Stimulated activated naive CD4-positive, alpha-beta T cell (primary cell): ENCODE data around the gene UBE2H.
"Not testable (repeated sequence)": the region's sequence is repeated elsewhere in the genome, so short reads cannot be mapped to it uniquely, and the experiment has no call there.

ENCODE experiments used
- DNase-seq, 6 experiments: peaks; one replicate each; lab custom pipeline; 2025; lab: John Stamatoyannopoulos, UW

Gene UBE2H

GRCh38 chr7:129823143-129823542 is 129.6 kb downstream of the UBE2H start:
- not testable (repeated sequence) for DNase-seq

- DNase-seq, result no peak
Observed at GRCh38 chr7:129821476-129821875, 131.3 kb downstream of the UBE2H start.

- no peak for DNase-seq
Observed at GRCh38 chr7:129816742-129817141, 136.0 kb downstream of the UBE2H start.

- no peak for DNase-seq
Observed at GRCh38 chr7:129807863-129808262, 144.9 kb downstream of the UBE2H start.

DNA sequence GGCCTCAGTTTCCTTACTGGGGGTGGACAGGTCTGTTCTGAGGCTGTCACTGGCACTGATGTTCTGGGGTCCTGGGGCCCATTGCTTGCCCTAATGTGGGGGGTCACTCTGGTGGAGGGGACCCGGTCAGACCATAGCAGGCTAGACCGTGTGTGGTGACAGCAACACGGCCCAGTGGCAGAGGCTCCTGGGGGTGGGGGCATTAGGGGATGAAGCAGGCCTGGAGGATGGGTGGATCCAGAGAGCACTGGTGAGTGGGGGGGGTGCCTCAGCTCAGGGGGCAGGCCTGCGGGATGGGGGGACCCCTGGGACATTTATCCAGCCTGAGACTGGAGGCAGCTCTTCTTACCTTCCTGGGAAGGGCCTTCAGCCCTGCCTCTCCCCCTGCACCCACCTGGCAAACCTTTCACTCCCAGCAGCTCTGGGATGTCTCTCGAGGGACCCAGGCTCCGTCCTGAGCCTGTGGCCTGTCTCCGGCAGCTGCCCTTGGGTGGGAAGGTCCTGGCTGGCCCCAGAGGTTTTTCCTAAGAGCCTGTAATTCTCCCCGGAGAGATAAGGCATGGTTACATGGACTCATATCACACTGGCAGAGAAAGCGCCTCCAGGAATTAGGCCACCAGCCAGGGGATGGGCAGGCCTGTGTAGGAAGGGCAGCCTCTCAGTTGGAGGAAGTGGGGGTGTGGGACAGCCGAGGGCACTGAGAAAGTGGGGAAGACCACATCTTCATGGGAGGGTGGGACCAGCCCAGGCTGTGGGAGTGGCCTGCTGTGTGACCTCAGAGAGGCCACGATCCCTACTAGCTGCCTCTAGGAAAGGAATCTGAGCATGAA is 147.7 kb downstream of the UBE2H start:
- no peak for DNase-seq

DNA sequence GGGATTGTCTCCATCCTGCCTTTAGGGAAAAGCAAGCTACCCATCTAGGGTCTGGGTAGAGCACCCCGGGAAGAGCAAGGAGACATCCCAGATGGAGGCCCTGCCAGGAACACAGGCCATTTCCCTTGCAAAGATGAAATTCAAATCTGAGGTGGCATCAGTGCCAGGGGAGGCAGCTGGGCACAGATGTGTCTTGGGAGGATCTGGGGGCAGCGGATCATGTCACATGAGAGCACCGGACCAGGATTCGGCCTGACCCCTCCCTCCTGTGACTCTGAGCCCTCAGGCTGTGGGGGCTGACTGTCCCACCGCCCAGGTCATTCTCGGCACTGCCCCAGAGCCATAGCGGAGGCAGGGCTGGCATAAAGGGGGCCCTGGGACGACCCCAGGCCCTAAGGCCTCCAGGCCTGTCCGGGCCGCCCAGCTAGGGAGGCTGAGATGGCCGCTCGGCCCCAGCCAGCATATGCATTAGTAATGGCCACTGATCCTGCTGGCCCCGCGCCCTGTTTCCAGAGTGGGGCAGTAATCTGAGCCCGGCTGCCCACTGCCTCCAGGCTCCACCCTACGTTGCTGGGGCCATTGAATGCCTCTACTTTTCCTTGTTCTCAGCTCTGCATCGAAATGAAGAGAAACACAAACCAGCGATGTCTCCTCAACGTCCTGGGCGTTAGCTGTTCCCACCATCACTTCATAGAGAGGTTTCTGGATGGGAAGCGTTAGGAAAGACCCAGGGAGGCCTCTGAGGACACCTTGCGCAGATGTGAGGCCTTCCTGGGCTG is 148.5 kb downstream of the UBE2H start:
- no peak for DNase-seq

GRCh38 chr7:129803546-129804081 is 149.1 kb downstream of the UBE2H start:
- DNase-seq, result no peak

- no peak for DNase-seq
Observed at GRCh38 chr7:129801882-129802281, 150.9 kb downstream of the UBE2H start.

DNA sequence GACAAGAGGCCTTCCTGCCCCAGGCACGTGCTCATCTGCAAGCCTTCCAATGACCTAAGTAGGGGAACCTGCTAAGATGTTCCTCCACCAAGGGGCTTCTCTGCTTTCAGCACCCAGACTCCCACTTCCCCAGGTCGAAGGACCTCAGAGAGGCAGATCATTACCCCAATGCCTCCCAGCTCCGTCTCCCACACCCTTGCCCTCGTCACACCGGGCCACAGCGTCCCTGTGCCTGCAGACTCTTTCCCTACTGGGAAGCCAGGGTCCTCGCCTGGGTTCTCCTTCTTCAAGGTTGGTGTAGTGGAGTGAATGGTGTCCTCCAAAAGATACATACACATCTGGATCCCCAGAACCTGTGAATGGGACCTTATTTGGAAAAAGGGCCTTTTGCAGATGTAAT is 151.9 kb downstream of the UBE2H start:
- DNase-seq, result no peak

DNA sequence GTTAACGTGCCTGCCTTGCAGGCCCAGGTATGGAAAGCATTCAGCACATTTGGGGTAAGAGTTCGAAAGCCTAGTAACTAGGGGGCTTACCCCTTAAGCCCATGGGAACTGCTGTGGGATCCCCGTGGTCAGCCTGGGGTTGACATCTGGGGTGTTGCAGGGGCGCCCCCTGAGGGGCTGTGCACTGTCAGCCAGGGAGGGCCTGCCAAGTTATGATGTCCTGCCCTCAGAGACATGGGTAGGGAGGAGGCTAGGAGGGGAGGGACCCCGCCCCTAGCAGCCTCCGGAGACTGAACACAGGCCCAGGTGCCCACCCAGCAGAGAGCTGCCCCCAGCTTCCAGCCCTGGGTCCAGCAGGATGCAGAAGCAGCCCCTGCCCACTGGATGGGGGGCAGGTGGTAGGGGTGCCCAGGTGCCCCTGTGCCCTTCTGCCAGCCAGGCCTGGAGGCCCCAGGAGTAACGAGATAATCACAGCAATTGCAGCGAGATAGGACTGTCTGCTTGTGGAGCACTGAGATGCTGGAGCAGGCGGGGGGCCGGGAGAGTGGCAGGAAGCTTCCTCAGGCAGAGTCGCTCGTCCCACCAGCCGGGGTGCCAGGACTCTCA is 153.3 kb downstream of the UBE2H start:
- no peak for DNase-seq

- no peak for DNase-seq
Observed at GRCh38 chr7:129798616-129799349, 154.0 kb downstream of the UBE2H start.

- DNase-seq, result no peak
Observed at GRCh38 chr7:129797214-129797789, 155.5 kb downstream of the UBE2H start.

GRCh38 chr7:129796186-129796775 is 156.5 kb downstream of the UBE2H start:
- no peak for DNase-seq

DNA sequence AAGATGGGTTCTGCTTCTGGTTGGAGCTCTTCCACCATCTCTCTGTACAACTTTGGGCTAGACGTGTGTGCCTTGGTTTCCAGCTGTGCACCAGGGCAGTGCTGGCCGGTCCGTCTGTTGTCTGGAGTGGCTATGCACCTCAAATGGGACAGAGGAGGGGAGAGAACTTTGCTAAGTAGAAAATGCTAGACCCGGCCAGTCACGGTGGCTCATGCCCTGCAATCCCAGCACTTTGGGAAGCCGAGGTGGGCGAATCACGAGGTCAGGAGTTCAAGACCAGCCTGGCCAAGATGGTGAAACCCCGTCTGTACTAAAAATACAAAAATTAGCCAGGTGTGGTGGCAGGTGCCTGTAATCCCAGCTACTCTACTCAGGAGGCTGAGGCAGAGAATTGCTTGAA is 158.3 kb downstream of the UBE2H start:
- not testable (repeated sequence) for DNase-seq

GRCh38 chr7:129793506-129794310 is 159.1 kb downstream of the UBE2H start:
- no peak for DNase-seq

DNA sequence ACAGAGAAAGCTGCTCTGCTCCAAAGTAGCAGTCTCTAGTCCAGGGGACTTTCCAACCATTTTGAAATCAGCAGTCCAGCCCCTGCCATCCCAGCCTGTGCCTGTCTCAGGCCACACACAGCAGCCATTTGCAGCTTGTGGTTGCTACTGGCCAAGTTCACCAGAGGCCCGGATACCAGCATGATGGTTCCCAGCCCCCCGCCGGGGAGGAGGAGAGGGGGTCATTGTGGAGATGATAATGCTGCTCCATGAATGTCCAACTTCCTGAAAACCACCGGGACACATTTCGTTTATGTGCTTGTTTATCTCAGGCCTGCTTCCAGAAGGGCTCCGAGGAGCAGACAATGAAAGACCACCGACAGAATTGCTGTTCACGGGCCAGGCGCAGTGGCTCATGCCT is 160.0 kb downstream of the UBE2H start:
- no peak for DNase-seq

GRCh38 chr7:129790136-129790535 is 162.6 kb downstream of the UBE2H start:
- DNase-seq, result no peak

DNA sequence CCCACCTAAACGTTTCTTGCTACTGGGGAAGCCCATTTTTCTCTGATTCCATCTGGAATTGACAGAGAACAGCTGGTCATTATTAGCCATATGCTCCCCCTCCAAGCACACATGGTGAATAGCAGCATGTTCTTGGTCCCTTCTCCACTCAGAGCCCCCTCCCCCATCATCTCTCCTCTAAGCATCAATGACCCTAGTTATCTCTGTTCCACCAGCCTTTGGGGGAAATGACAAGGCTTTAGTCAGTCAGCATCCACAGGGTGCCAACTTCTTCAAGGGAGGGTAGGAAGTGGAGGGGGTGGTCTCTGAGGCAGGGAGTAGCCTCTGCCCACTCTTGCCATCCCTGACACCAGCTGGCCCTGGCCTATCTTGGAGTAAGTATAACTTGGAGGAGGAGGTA is 163.1 kb downstream of the UBE2H start:
- no peak for DNase-seq

GRCh38 chr7:129789000-129789399 is 163.8 kb downstream of the UBE2H start:
- DNase-seq, result no peak

DNA sequence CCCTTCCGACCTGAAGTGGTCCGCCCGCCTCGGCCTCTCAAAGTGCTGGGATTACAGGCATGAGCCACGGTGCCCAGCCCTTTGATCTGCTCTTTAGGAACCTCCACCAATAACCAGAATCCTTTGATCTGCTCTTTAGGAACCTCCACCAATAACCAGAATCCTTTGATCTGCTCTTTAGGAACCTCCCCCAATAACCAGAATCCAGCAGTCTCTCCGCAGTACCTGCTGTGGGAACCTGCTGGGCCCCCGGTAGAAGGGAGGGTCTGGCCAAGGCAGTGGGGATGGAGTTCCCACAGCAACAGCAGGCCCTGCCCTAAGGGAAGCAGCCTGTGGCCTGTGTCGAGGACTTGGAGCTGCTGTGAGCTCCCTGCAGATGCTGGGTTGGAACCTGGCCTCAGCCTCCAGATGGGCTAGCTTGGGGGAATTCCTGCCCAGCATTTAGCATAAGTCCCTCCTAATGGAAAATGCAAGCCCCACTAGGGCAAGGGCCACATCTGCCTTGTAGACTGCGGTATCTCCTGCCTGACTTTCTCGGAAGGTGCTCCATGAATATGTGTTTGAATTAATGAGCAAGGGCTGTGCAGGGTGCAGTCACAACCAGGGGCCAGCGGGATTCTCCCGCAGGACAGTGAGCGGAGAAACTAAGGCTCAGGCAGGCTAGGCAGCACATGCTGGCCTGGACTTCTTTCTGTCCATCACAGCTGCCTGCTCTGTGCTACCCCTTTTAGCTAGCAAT is 165.8 kb downstream of the UBE2H start:
- DNase-seq, result no peak
